HuH-7 (cell line): Measurements from ENCODE around the gene CPLX4.
A peak's percentile ranks its signal among the peaks of the same experiment; 100 is the strongest.
"Not testable (repeated sequence)": the region's sequence is repeated elsewhere in the genome, so short reads cannot be mapped to it uniquely, and the experiment has no call there.

Experiments
- DNase-seq: peaks from one replicate; pipeline ENCODE4 v3.0.0; 2011; ENCODE audit warnings: low spot score

CPLX4 gene

DNA sequence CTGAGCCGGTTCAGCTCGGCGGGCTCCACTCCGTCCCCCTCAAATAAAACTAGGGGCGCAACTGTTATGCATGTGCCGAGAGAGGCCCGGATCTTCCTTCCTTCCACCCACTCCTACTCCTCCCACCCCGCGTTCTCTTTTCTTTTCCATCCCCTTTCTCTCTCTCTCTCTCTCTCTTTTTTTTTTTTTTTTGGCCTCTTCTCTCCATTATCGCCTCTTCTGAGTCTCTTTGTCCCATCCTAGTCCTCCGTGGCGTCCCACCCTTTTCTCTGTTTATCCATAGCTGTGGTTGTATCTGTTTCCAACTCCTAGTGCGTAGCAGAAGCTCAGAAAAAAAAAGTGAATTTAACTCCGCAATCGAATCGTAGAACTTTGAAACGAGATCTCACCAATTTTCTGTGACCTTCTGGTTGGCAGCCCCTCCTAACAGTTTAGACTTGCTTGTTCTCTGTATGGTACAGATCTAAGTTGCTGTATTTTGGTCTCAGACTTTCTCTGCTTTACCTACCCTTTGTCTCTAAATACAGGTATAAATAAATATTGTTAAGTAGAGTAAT is 48.8 kb downstream of the CPLX4 start:
- DNase-seq: no peak

DNA sequence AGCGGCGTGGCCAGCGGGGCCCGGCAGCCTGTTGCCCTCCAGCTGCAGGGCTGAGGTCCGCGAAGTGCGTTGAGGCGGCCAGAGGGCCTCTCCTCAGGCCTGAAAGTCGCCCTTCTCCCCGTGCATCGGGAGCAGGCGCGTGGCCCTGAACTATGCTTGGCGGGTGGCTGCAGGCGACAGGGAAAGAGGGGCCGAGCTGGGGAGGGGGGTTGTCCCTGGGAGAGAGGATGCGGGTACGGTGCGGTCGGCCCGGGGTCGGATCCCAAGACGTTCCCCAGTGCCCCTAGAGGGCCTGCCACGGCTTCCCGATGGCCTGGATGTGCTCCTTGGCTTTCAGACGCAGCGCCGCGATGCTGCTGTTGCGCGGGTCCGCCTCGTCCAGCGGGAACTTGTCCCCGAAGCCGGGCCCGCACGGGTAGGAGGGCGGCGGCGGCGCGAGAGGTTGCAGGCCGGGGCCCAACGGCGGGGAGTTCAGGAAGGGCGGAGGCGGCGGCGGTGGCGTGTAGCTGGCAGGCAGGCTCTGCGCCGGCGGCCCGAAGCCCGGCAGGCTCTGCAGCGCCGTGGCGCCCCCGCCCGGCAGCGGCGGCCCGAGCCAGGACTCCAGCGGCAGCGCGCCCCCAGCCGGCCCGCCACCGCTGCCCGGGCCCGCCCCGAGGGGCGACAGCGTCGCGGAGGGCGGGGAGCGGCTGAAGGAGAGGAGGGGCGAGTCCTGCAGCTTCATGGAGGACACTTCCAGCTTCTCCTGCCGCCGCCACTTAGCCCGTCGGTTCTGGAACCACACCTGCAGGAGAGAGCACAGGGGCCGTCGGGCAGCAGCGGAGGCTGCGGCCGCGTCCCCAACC is 49.5 kb downstream of the CPLX4 start:
- DNase-seq: peak; percentile 85

DNA sequence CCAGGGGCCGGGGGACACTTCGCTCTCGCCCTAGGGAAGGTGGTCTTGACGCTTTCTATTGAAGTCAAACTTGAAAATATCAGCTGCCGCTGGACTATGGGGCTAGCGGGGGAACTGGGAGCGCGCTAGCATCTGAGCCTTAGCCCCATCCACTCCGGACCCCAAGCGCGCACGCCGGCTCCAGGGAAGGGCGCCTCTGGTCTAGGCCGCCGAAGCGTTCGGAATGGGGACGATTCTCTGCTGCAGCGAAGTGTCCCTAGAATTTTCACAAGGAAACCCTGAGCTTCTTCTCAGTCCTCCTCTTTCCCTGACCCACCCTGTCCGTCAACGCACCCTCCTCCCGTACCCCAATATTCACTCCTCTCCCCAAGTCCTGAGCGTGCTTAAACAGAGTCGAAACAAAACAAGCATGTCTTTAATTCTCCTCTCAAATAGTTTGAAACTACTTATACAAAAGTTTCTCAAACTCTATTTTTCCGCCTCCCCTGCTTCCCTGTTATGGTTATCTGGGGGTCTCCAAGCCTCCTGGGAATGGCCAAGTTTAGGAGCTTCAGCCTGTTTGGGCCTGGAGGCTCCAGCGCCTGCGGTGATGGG is 50.2 kb downstream of the CPLX4 start:
- no peak for DNase-seq

DNA sequence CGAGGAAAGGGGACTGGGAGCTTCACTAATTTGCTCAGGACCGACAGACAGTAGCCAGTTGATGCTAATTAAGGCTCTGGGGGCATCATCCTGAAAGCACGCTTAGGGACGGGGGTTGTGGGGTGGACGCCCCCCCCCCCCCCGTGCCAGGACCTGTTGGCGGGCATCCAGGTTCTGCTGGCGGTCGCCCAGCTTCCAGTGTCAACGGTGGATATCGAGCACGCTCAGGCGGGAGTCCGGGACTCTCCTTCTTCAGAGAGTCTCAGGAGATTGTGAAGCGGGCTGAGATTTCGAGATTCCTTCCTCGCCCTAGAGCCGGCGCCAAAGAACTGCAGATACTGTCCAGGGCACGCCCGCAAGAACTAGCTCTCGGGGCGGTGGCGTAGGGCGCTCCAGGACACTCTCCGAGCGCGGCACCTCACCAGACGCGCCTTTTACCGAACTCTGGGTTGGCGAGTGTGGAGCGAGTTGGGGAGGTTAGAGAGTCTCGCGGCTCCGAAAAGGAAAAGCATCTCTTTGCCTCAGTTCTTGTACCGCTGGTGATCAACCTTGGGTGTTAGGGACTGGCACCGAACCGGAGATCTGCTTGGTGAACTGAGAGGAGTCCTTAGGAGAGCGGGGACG is 50.8 kb downstream of the CPLX4 start:
- no peak for DNase-seq

DNA sequence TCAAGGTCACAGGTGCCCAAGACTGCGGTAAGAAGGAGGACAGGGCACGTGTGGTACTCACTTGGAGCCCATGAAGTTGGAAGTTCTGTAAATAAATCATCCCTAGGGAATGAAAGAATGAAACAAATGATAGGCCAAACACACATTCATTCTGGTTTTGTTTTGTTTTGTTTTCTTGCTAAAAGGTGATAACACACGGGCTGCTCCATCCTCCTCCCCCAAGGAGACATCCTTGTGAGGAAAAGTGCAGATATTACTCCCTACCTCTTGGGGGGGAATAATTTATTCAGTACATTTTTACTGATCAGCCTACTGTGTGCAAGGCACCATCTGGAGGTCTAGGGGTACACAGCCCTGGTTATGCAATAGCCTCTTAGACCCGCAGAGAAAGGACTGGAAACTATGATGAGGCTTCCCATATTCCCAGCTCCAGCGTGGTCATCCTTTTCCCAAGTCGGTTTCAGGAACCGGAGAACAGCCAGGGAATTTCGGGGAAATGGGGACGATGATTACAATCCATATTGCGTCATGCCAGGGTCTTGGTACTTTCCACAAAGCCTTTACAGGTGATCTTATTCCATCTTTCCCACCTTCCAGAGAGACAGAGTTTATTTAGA is 51.5 kb downstream of the CPLX4 start:
- no peak for DNase-seq

DNA sequence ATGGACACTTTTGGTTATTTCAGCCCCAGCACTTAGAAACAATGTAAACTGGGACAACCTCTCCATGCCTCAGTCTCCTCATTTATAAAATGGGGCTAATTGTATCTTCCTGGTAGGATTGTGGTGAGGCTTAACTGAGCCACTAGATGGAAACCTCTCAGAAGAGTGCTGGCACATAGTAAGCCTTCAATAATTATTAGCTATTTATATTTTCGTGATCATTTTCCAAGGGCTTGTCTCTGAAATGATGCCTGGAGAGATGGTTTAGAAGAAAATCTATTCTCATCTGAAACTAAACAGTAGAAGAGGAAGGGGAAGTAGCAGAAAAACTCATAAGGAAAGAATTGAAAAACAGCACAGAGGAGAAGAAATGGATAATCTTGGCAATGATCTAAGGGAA is 52.0 kb downstream of the CPLX4 start:
- no peak for DNase-seq

DNA sequence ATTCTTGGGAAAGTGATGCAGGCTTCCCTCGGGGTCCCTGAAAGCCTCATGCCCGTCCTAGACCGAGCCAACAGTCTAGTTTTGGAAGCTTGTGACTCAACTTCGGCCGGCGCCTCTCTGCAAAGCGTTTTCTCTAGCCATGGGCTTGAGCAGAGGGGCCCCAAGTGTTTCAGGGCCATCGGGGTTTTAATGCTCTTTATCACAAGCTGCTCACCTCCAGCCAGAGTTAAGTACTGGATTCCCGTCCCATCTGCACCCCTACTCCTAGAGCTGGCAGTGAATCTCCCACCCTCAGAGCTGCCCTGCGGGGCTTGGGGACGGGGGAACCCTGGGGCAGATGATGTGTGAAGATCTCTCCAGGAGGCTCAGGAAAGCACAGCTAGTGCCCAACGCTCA is 52.5 kb downstream of the CPLX4 start:
- no peak for DNase-seq

DNA sequence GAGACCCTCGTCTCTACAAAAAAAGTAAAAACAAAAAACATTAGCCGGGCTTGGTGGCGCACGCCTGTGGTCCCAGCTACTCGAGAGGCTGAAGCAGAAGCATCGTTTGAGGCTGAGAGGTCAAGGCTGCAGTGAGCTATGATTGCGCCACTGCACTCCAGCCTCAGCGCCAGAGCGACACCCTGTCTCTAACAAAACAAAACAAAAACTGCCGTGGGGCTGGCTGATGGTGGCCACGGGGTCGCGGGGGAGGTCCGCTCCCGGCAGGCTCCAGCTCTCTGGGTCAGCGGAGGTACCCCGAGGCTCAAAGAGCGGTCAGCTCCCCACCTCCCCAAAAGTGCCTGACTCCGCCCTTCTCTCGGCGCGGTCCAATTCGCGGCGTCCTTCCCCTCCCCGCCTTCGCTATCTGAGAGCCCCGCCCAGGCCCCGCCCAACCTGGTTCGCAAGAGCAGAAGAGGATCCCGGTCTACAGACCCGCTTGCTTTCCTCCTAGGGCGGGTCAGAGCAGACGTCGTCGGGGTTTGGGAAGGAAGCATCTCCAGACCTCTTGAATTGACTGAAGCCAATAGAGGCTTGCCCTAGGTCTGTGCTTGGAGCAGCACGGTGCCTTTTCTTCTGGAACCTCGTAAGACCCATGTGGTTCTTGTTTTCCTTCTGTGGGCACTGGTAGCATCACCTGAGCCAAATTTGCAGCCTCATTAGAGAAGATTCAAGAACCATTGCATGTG is 53.0 kb downstream of the CPLX4 start:
- DNase-seq: no peak

DNA sequence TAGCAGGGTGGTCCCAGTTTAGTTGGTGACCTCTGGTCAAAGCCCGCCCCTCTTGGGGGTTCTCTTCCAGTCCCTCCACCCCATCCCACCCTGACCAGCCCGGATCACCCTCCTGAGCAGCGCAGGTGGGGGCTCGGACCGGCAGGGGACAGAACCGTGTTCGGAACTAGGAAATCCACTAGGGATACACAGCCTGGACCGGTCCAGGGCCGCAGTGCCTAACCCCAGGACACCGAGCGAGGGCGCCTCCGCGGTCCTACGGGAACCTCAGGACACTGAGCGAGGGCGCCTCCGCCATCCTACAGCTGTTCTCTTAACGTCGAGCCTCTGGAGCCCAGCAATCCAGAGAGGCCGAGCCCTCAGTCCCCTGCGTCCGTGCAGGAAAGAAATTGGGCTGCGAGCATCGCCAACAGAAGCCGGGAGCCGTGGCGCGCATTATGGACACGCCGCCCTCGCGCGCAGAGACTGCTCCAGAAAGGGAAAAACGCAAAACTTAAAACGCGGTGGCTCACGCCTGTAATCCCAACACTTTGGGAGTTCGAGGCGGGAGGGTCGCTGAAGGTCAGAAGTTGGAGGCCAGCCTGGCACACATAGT is 53.7 kb downstream of the CPLX4 start:
- no peak for DNase-seq

DNA sequence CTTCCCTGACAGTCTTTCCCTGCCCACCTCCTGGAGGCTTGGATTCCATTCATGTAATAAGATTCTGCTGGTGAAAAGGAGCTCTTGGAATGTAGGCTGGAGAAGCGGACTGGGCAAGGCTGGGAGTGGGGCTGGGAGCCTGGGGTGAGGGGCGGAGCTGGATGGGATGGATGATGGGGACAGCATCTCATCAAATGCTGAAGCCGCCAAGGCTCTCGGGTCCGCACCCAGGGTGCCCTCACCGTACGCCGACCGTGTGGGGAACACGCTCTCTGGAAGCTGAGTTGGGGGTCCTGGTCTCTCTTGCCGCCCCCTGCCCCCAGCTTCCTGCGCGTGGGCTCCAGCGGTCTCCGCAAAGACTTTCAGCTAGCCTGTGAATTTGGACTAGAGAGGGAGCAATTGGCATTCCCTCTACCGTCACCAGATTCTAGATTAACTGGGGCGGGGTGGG is 54.3 kb downstream of the CPLX4 start:
- DNase-seq: no peak

DNA sequence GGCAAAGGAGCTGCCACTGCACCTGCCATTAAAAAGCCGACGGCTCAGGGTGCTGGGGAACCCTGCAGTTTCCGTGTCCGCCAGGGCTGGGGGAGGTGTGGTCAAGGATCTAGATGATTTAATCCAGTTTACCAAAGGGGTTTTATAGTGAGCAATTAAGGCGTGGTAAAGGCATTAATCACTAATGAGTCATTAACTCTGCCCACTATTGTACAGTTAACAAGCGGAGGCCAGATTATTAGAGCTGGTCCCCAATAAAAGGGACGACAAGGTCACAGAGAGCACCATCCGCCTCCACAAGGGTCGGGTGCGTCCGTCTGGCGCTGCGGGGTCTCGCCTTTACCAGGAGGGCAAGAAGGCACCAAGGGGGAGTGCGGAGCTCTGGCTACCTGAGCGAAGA is 54.8 kb downstream of the CPLX4 start:
- DNase-seq: no peak

DNA sequence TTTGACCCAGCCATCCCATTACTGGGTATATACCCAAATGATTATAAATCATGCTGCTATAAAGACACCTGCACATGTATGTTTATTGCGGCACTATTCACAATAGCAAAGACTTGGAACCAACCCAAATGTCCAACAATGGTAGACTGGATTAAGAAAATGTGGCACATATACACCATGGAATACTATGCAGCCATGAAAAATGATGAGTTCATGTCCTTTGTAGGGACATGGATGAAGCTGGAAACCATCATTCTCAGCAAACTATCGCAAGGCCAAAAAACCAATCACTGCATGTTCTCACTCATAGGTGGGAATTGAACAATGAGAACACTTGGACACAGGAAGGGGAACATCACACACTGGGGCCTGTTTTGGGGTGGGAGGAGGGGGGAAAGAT is 56.2 kb downstream of the CPLX4 start:
- DNase-seq: not testable (repeated sequence)

DNA sequence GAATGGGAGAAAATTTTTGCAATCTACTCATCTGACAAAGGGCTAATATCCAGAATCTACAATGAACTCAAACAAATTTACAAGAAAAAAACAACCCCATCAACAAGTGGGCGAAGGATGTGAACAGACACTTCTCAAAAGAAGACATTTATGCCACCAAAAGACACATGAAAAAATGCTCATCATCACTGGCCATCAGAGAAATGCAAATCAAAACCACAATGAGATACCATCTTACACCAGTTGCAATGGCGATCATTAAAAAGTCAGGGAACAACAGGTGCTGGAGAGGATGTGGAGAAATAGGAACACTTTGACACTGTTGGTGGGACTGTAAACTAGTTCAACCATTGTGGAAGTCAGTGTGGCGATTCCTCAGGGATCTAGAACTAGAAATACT is 56.6 kb downstream of the CPLX4 start:
- not testable (repeated sequence) for DNase-seq

DNA sequence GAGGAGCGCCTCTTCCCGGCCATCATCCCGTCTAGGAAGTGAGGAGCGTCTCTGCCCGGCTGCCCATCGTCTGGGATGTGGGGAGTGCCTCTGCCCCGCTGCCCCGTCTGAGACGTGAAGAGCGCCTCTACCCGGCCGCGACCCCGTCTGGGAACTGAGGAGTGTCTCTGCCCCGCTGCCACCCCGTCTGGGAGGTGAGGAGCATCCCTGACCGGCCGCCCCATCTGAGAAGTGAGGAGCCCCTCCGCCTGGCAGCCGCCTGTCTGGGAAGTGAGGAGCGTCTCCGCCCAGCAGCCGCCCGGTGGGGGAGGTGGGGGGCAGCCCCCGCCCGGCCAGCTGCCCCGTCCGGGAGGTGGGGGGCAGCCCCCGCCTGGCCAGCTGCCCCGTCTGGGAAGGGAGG is 63.0 kb downstream of the CPLX4 start:
- DNase-seq: not testable (repeated sequence)

DNA sequence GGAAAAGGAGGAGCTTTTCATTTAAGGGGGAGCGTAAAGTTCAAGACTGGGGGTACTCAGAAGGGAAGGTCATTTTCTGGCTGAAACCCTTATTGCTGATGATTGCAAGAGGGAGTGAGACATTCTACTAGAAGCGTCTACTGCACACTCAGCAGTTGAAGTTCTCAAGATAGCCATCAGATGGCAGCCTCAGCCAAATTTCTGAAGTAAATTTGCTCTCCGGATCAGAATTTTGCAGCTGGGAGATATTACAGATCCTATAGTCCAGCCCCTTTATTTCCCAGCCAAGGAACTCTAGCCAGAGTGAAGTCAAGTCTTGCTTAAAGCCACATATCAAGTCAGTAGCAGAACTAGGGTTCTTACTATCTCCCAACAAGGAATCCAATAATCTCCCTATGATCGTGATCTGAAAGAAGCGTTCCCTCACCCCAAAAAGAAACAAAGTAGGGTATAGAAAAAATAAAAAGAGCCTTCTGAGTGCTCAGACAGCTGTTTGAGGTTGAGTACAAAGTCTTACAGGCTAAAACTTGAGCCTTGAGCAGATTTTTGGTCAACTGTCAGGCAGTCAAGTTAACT is 69.2 kb downstream of the CPLX4 start:
- peak; percentile 66 for DNase-seq

DNA sequence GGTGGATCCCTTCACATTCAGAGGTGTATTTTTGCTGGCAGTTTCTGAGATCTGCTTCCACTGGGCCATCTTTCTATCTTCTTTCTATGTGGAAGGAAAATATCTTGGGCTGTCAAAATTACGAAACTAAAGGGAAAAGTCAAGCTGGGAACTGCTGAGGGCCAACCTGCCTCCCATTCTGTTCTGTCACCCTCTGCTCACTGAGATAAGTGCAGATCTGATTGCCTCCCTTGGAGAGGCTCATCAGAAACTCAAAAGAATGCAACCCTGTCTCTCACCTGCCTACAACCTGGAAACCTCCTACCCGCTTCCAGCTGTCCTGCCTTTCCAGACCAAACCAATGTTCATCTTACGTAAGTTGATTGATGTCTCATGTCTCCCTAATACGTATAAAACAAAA is 71.7 kb downstream of the CPLX4 start:
- no peak for DNase-seq
